ENCODE data around the gene SEMA3E.

Gene SEMA3E

GRCh38 chr7:83519240-83519639 lies 129.7 kb downstream of the SEMA3E start:
- H3K9ac ChIP-seq (ENCODE audit: insufficient read length, low read depth): no peak overlapping the region
- no peak for DNase-seq (ENCODE audit: low read depth, low spot score)
- no peaks in the 10 kb centered on the region for H3K36me3 ChIP-seq (ENCODE audit: insufficient read depth, insufficient read length, low read length)
- no peaks in the 10 kb centered on the region for H3K4me1 ChIP-seq (ENCODE audit: insufficient read depth, insufficient read length)
- H3K4me3 ChIP-seq (ENCODE audit: insufficient read length, low read depth): no peak overlapping the region
- H3K9me3 ChIP-seq (ENCODE audit: insufficient read depth, low read length): no peaks in the 10 kb centered on the region
- TF ChIP-seq SUZ12 (IDR thresholded peaks at IDR 0.05; ENCODE audit: extremely low read depth, insufficient read depth, insufficient read length) (no peak), YY1 (IDR thresholded peaks at IDR 0.05; ENCODE audit: insufficient read depth, insufficient read length) (no peak), ZNF274 (IDR thresholded peaks at IDR 0.05; ENCODE audit: low read depth, low read length) (no peak)
- no peaks in the 10 kb centered on the region for H3K27me3 ChIP-seq (ENCODE audit: insufficient read depth, insufficient read length)

- H3K36me3 ChIP-seq (ENCODE audit: insufficient read depth, insufficient read length, low read length): no peaks in the 10 kb centered on the region
- no peak for DNase-seq (ENCODE audit: low read depth, low spot score)
- no peaks in the 10 kb centered on the region for H3K4me1 ChIP-seq (ENCODE audit: insufficient read depth, insufficient read length)
- no peaks in the 10 kb centered on the region for H3K9me3 ChIP-seq (ENCODE audit: insufficient read depth, low read length)
- H3K27me3 ChIP-seq (ENCODE audit: insufficient read depth, insufficient read length): no peaks in the 10 kb centered on the region
- H3K9ac ChIP-seq (ENCODE audit: insufficient read length, low read depth): no peak overlapping the region
- TF ChIP-seq YY1 (IDR thresholded peaks at IDR 0.05; ENCODE audit: insufficient read depth, insufficient read length) (no peak), SUZ12 (IDR thresholded peaks at IDR 0.05; ENCODE audit: extremely low read depth, insufficient read depth, insufficient read length) (no peak), ZNF274 (IDR thresholded peaks at IDR 0.05; ENCODE audit: low read depth, low read length) (no peak)
- H3K4me3 ChIP-seq (ENCODE audit: insufficient read length, low read depth): no peak overlapping the region
Observed at GRCh38 chr7:83517035-83517700, 131.8 kb downstream of the SEMA3E start.

GRCh38 chr7:83514977-83515376 lies 134.0 kb downstream of the SEMA3E start:
- Histone ChIP-seq H3K36me3 (ENCODE audit: insufficient read depth, insufficient read length, low read length) (no peaks in the 10 kb centered on the region), H3K4me3 (ENCODE audit: insufficient read length, low read depth) (no peak overlapping the region), H3K4me1 (ENCODE audit: insufficient read depth, insufficient read length) (no peaks in the 10 kb centered on the region), H3K9ac (ENCODE audit: insufficient read length, low read depth) (no peak overlapping the region), H3K9me3 (ENCODE audit: insufficient read depth, low read length) (no peaks in the 10 kb centered on the region), H3K27me3 (ENCODE audit: insufficient read depth, insufficient read length) (no peaks in the 10 kb centered on the region)
- no peak for TF ChIP-seq ZNF274 (IDR thresholded peaks at IDR 0.05; ENCODE audit: low read depth, low read length)
- TF ChIP-seq YY1 (IDR thresholded peaks at IDR 0.05; ENCODE audit: insufficient read depth, insufficient read length): no peak
- TF ChIP-seq SUZ12 (IDR thresholded peaks at IDR 0.05; ENCODE audit: extremely low read depth, insufficient read depth, insufficient read length): no peak
- no peak for DNase-seq (ENCODE audit: low read depth, low spot score)

- no peak for TF ChIP-seq SUZ12 (IDR thresholded peaks at IDR 0.05; ENCODE audit: extremely low read depth, insufficient read depth, insufficient read length)
- TF ChIP-seq YY1 (IDR thresholded peaks at IDR 0.05; ENCODE audit: insufficient read depth, insufficient read length): no peak
- no peak for TF ChIP-seq ZNF274 (IDR thresholded peaks at IDR 0.05; ENCODE audit: low read depth, low read length)
- Histone ChIP-seq H3K4me3 (ENCODE audit: insufficient read length, low read depth) (no peak overlapping the region), H3K4me1 (ENCODE audit: insufficient read depth, insufficient read length) (no peaks in the 10 kb centered on the region), H3K9me3 (ENCODE audit: insufficient read depth, low read length) (no peaks in the 10 kb centered on the region), H3K27me3 (ENCODE audit: insufficient read depth, insufficient read length) (no peaks in the 10 kb centered on the region), H3K9ac (ENCODE audit: insufficient read length, low read depth) (no peak overlapping the region), H3K36me3 (ENCODE audit: insufficient read depth, insufficient read length, low read length) (no peaks in the 10 kb centered on the region)
- no peak for DNase-seq (ENCODE audit: low read depth, low spot score)
Observed at GRCh38 chr7:83509255-83510021, 139.5 kb downstream of the SEMA3E start.

GRCh38 chr7:83504330-83504729 lies 144.6 kb downstream of the SEMA3E start:
- no peak for DNase-seq (ENCODE audit: low read depth, low spot score)

GRCh38 chr7:83502636-83503035 lies 146.3 kb downstream of the SEMA3E start:
- no peak for DNase-seq (ENCODE audit: low read depth, low spot score)
- no peaks in the 10 kb centered on the region for H3K27me3 ChIP-seq (ENCODE audit: insufficient read depth, insufficient read length)
- H3K9me3 ChIP-seq (ENCODE audit: insufficient read depth, low read length): no peaks in the 10 kb centered on the region
- H3K36me3 ChIP-seq (ENCODE audit: insufficient read depth, insufficient read length, low read length): no peaks in the 10 kb centered on the region
- no peaks in the 10 kb centered on the region for H3K4me1 ChIP-seq (ENCODE audit: insufficient read depth, insufficient read length)
- no peak overlapping the region for H3K4me3 ChIP-seq (ENCODE audit: insufficient read length, low read depth)
- TF ChIP-seq SUZ12 (IDR thresholded peaks at IDR 0.05; ENCODE audit: extremely low read depth, insufficient read depth, insufficient read length): no peak
- TF ChIP-seq ZNF274 (IDR thresholded peaks at IDR 0.05; ENCODE audit: low read depth, low read length): no peak
- no peak for TF ChIP-seq YY1 (IDR thresholded peaks at IDR 0.05; ENCODE audit: insufficient read depth, insufficient read length)
- H3K9ac ChIP-seq (ENCODE audit: insufficient read length, low read depth): no peak overlapping the region

More at GRCh38 chr7:83504330-83504729, 144.6 kb downstream of the SEMA3E start:
- Histone ChIP-seq H3K27me3 (ENCODE audit: insufficient read depth, insufficient read length) (no peaks in the 10 kb centered on the region), H3K4me1 (ENCODE audit: insufficient read depth, insufficient read length) (no peaks in the 10 kb centered on the region), H3K9me3 (ENCODE audit: insufficient read depth, low read length) (no peaks in the 10 kb centered on the region), H3K4me3 (ENCODE audit: insufficient read length, low read depth) (no peak overlapping the region), H3K9ac (ENCODE audit: insufficient read length, low read depth) (no peak overlapping the region), H3K36me3 (ENCODE audit: insufficient read depth, insufficient read length, low read length) (no peaks in the 10 kb centered on the region)
- TF ChIP-seq SUZ12 (IDR thresholded peaks at IDR 0.05; ENCODE audit: extremely low read depth, insufficient read depth, insufficient read length) (no peak), ZNF274 (IDR thresholded peaks at IDR 0.05; ENCODE audit: low read depth, low read length) (no peak), YY1 (IDR thresholded peaks at IDR 0.05; ENCODE audit: insufficient read depth, insufficient read length) (no peak)

GRCh38 chr7:83494683-83495082 lies 154.3 kb downstream of the SEMA3E start:
- H3K9ac ChIP-seq (ENCODE audit: insufficient read length, low read depth): no peak overlapping the region
- TF ChIP-seq ZNF274 (IDR thresholded peaks at IDR 0.05; ENCODE audit: low read depth, low read length) (no peak), SUZ12 (IDR thresholded peaks at IDR 0.05; ENCODE audit: extremely low read depth, insufficient read depth, insufficient read length) (no peak), YY1 (IDR thresholded peaks at IDR 0.05; ENCODE audit: insufficient read depth, insufficient read length) (no peak)
- H3K9me3 ChIP-seq (ENCODE audit: insufficient read depth, low read length): no peaks in the 10 kb centered on the region
- H3K4me3 ChIP-seq (ENCODE audit: insufficient read length, low read depth): no peak overlapping the region
- no peaks in the 10 kb centered on the region for H3K4me1 ChIP-seq (ENCODE audit: insufficient read depth, insufficient read length)
- DNase-seq (ENCODE audit: low read depth, low spot score): no peak
- no peaks in the 10 kb centered on the region for H3K27me3 ChIP-seq (ENCODE audit: insufficient read depth, insufficient read length)
- no peaks in the 10 kb centered on the region for H3K36me3 ChIP-seq (ENCODE audit: insufficient read depth, insufficient read length, low read length)
